H54 (cell line): Measurements from ENCODE around the gene DOCK9.

Experiments used
- DNase-seq: peaks from one replicate; pipeline ENCODE4 v3.0.0; 2011; ENCODE audit warnings: low spot score, mixed read lengths; ENCODE audit not compliant: insufficient read length
- FAIRE-seq: peaks from 3 replicates; lab custom pipeline; 2011; peaks lifted over from hg19 to GRCh38; lab: Jason Lieb, UNC
- POLR2A ChIP-seq: IDR thresholded peaks from 2 replicates; pipeline ENCODE4 v1.6.1; 2011; ENCODE audit warnings: low read depth, mild to moderate bottlenecking, low read length

DOCK9 gene

DNA sequence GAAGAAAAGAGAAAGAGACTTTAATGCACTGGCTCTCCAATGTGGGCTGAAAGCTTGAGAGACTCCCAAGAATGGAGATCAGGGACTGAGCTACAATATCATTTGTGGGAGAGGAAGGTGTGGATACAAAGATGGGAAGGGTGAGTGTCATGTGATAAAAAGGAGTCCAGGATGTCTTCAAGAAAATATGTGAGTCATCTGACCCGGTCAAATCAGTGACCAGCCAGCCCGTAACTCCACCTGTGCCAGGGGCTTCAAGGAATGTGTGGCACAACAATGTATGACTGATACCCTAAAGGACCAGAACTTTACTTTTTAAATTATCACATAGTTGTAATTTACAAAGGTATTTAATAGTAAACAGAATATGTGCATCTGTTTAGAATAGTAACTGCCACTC is 97.2 kb downstream of the DOCK9 start:
- peak; percentile 87 for FAIRE-seq
- no peak for TF ChIP-seq POLR2A
- no peak for DNase-seq

DNA sequence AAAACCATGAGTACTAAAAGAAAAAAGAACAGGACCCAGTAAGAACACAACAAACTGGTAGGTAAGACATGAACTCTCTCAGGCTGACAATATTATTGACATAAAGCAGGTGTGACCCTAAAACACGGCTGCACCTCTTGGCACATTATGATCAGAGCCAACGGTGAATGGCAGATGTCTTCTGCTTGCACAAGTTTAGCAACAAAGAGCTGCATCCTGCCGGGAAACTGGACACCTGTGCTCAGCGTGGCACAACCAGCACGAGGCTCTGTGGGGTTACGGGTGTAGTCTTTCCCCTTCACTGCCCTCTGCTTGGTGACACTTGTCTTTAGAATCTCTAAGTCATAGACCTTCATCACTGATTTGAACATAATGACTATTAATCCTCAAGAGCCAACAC is 97.9 kb downstream of the DOCK9 start:
- no peak for FAIRE-seq
- DNase-seq, result no peak
- TF ChIP-seq POLR2A, result no peak

DNA sequence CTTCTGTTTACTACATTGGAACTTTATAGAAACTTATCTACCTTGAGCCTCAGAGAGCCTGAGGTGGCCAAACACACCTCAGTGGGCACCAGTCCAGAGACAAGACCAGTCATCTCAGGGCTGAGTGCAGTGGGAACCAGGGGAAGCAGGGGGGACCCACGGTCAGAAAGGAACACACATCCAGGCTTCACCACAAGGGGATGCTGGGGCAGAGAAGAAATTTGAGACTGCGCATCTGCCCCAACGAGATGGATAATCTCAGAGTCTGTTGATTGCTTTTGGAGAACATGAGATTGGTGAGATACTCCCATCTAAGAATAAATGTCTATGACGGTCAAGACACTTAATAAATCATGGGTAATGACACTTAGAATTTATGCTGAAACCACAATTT is 98.7 kb downstream of the DOCK9 start:
- no peak for DNase-seq
- peak; percentile 23 for FAIRE-seq
- no peak for TF ChIP-seq POLR2A

GRCh38 chr13:98878486-98879126 is 99.3 kb downstream of the DOCK9 start:
- no peak for TF ChIP-seq POLR2A
- no peak for FAIRE-seq
- no peak for DNase-seq

GRCh38 chr13:98877936-98878335 is 99.9 kb downstream of the DOCK9 start:
- FAIRE-seq, result no peak
- TF ChIP-seq POLR2A, result no peak

GRCh38 chr13:98877466-98877865 is 100.4 kb downstream of the DOCK9 start:
- DNase-seq (no peak), FAIRE-seq (no peak)
- TF ChIP-seq POLR2A, result no peak

More at GRCh38 chr13:98877936-98878335, 99.9 kb downstream of the DOCK9 start:
- no peak for DNase-seq

- no peak for TF ChIP-seq POLR2A
- peak; percentile 60 for FAIRE-seq
- DNase-seq, result no peak
Observed at GRCh38 chr13:98875146-98875729, 102.6 kb downstream of the DOCK9 start.

GRCh38 chr13:98874029-98874397 is 103.9 kb downstream of the DOCK9 start:
- no peak for TF ChIP-seq POLR2A
- no peak for DNase-seq
- FAIRE-seq, result peak; percentile 48

GRCh38 chr13:98873377-98874028 is 104.4 kb downstream of the DOCK9 start:
- DNase-seq (no peak), FAIRE-seq (no peak)

DNA sequence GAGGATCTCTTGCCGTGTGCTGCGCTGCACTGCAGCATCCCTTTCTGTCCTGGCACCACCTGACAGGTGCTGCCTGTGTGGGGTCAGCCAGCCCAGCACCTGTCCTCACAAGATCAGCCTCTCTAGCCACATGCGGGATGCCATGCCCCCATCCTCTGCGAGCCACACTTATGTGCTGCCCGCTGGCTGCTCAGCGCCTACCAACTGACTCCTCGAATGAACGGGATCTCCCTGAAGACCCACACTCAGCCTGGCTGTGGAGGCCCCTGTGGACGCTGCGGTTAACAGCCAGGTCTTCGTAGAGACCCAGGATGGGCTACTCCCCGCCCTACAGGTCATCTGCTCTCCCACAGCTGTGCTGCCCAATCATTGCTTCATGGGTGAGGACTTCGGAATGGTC is 106.1 kb downstream of the DOCK9 start:
- no peak for TF ChIP-seq POLR2A
- FAIRE-seq (no peak), DNase-seq (no peak)

More at GRCh38 chr13:98873377-98874028, 104.4 kb downstream of the DOCK9 start:
- TF ChIP-seq POLR2A, result no peak

DNA sequence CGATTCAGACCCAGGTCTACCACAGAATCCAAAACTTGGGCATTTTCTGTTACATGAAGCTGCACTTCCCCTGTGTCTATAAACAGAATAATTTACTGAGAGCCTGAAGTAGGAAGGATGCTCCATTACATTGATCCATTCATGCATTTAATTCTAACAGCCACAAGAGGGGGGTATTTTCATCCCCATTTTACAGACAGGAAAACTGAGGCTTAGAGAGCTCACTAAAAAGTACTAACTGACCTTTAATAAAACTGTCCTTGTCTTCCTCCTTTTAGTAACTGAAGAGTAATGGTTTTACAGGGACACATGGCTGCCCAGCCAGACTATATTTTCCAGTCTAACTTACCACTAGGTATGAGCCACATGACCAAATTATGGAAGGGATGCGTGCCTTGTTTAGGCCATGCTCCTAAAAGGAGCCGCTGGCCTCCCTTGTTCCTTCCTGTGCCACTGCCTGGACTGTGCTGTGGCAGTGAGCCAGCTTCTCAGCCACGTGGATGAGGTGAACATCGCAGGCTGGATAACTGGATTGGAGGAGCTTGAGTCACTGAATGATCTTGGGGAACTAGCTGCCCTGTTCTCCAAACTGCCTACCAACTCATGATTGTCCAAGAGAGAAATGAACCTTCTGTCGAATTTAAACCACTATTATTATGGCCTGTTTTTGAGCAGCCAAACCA is 108.3 kb downstream of the DOCK9 start:
- TF ChIP-seq POLR2A, result no peak
- FAIRE-seq (peak; percentile 82), DNase-seq (no peak)

- no peak for FAIRE-seq
- no peak for TF ChIP-seq POLR2A
- DNase-seq, result no peak
Observed at GRCh38 chr13:98868932-98869331, 108.9 kb downstream of the DOCK9 start.

GRCh38 chr13:98866882-98867281 is 111.0 kb downstream of the DOCK9 start:
- FAIRE-seq (no peak), DNase-seq (no peak)
- TF ChIP-seq POLR2A, result no peak

- no peak for FAIRE-seq
Observed at GRCh38 chr13:98860491-98860890, 117.4 kb downstream of the DOCK9 start.

More at GRCh38 chr13:98860491-98860890, 117.4 kb downstream of the DOCK9 start:
- no peak for TF ChIP-seq POLR2A
- no peak for DNase-seq
